ENCODE results near the gene COX4I1. TPM values are rescaled to one million over a fixed set of nuclear protein-coding genes. Genes with fewer than 3 reads are reported as not detected.

Gene COX4I1
- total RNA-seq, 1 donor from 2014 or later, result 552 TPM

GRCh38 chr16:85781156-85781555 lies 18.3 kb upstream of the COX4I1 start:
- TF ChIP-seq, protein P1, sequence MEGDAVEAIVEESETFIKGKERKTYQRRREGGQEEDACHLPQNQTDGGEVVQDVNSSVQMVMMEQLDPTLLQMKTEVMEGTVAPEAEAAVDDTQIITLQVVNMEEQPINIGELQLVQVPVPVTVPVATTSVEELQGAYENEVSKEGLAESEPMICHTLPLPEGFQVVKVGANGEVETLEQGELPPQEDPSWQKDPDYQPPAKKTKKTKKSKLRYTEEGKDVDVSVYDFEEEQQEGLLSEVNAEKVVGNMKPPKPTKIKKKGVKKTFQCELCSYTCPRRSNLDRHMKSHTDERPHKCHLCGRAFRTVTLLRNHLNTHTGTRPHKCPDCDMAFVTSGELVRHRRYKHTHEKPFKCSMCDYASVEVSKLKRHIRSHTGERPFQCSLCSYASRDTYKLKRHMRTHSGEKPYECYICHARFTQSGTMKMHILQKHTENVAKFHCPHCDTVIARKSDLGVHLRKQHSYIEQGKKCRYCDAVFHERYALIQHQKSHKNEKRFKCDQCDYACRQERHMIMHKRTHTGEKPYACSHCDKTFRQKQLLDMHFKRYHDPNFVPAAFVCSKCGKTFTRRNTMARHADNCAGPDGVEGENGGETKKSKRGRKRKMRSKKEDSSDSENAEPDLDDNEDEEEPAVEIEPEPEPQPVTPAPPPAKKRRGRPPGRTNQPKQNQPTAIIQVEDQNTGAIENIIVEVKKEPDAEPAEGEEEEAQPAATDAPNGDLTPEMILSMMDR (IDR thresholded peaks at IDR 0.05; ENCODE audit: unreplicated experiment), result no peak
- no peak overlapping the region for H3K4me3 Mint-ChIP-seq (ENCODE audit: unreplicated experiment)
- H3K9me3 Mint-ChIP-seq (ENCODE audit: unreplicated experiment), result no peaks in the 10 kb centered on the region
- DNase-seq (ENCODE audit: low spot score), result no peak
- H3K36me3 Mint-ChIP-seq (ENCODE audit: low read depth, unreplicated experiment), result peaks cover 36% of the 10 kb centered on the region
- H3K4me1 Mint-ChIP-seq (ENCODE audit: unreplicated experiment), result peaks cover 9% of the 10 kb centered on the region
- no peaks in the 10 kb centered on the region for H3K27me3 Mint-ChIP-seq (ENCODE audit: unreplicated experiment)
- H3K27ac Mint-ChIP-seq (ENCODE audit: unreplicated experiment), result no peak overlapping the region

- no peak overlapping the region for H3K27ac Mint-ChIP-seq (ENCODE audit: unreplicated experiment)
Measured at GRCh38 chr16:85781695-85782370, 17.7 kb upstream of the COX4I1 start.

GRCh38 chr16:85782451-85782850 lies 17.0 kb upstream of the COX4I1 start:
- no peaks in the 10 kb centered on the region for H3K9me3 Mint-ChIP-seq (ENCODE audit: unreplicated experiment)
- H3K4me1 Mint-ChIP-seq (ENCODE audit: unreplicated experiment), result peaks cover 9% of the 10 kb centered on the region
- no peak overlapping the region for H3K27ac Mint-ChIP-seq (ENCODE audit: unreplicated experiment)
- peaks cover 39% of the 10 kb centered on the region for H3K36me3 Mint-ChIP-seq (ENCODE audit: low read depth, unreplicated experiment)
- TF ChIP-seq, protein P1 (IDR thresholded peaks at IDR 0.05; ENCODE audit: unreplicated experiment), result no peak
- H3K4me3 Mint-ChIP-seq (ENCODE audit: unreplicated experiment), result no peak overlapping the region
- DNase-seq (ENCODE audit: low spot score), result no peak
- no peaks in the 10 kb centered on the region for H3K27me3 Mint-ChIP-seq (ENCODE audit: unreplicated experiment)

More at GRCh38 chr16:85781695-85782370, 17.7 kb upstream of the COX4I1 start:
- H3K4me1 Mint-ChIP-seq (ENCODE audit: unreplicated experiment), result peaks cover 9% of the 10 kb centered on the region
- TF ChIP-seq, protein P1 (IDR thresholded peaks at IDR 0.05; ENCODE audit: unreplicated experiment), result no peak
- H3K27me3 Mint-ChIP-seq (ENCODE audit: unreplicated experiment), result no peaks in the 10 kb centered on the region
- no peaks in the 10 kb centered on the region for H3K9me3 Mint-ChIP-seq (ENCODE audit: unreplicated experiment)
- no peak for DNase-seq (ENCODE audit: low spot score)
- no peak overlapping the region for H3K4me3 Mint-ChIP-seq (ENCODE audit: unreplicated experiment)
- peaks cover 39% of the 10 kb centered on the region for H3K36me3 Mint-ChIP-seq (ENCODE audit: low read depth, unreplicated experiment)

GRCh38 chr16:85783441-85783840 lies 16.1 kb upstream of the COX4I1 start:
- Mint-ChIP-seq H3K4me1 (ENCODE audit: unreplicated experiment) (peaks cover 9% of the 10 kb centered on the region), H3K36me3 (ENCODE audit: low read depth, unreplicated experiment) (peaks cover 45% of the 10 kb centered on the region), H3K27me3 (ENCODE audit: unreplicated experiment) (peaks cover 2% of the 10 kb centered on the region), H3K4me3 (ENCODE audit: unreplicated experiment) (peak overlapping the region; percentile 44), H3K27ac (ENCODE audit: unreplicated experiment) (peak overlapping the region; percentile 25), H3K9me3 (ENCODE audit: unreplicated experiment) (no peaks in the 10 kb centered on the region)
- no peak for DNase-seq (ENCODE audit: low spot score)
- TF ChIP-seq, protein P1 (IDR thresholded peaks at IDR 0.05; ENCODE audit: unreplicated experiment), result no peak

DNA sequence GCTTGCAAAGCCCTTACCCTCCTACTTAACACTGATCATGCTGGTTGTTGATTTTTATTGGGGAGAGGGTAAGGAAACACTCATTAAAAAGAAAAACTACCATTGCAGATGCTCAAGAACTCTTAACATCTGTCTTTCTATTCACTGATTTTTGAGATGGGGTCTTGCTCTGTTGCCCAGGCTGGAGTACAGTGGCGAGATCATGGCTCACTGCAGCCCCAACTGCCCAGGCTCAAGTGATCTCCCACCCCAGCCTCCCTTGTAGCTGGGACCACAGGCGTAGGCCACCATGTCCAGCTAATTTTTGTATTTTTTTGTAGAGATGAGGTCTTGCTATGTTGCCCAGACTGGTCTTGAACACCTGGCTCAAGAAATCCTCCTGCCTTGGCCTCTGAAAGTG lies 14.7 kb upstream of the COX4I1 start:
- peaks cover 2% of the 10 kb centered on the region for H3K27me3 Mint-ChIP-seq (ENCODE audit: unreplicated experiment)
- no peak for DNase-seq (ENCODE audit: low spot score)
- TF ChIP-seq, protein P1 (IDR thresholded peaks at IDR 0.05; ENCODE audit: unreplicated experiment), result no peak
- H3K27ac Mint-ChIP-seq (ENCODE audit: unreplicated experiment), result no peak overlapping the region
- H3K36me3 Mint-ChIP-seq (ENCODE audit: low read depth, unreplicated experiment), result peaks cover 42% of the 10 kb centered on the region
- peaks cover 16% of the 10 kb centered on the region for H3K4me1 Mint-ChIP-seq (ENCODE audit: unreplicated experiment)
- no peaks in the 10 kb centered on the region for H3K9me3 Mint-ChIP-seq (ENCODE audit: unreplicated experiment)
- no peak overlapping the region for H3K4me3 Mint-ChIP-seq (ENCODE audit: unreplicated experiment)

Data from endothelial cell (in vitro differentiated cells).